Hematopoietic multipotent progenitor cell treated with erythropoietin and hydrocortisone succinate and interleukin-3 and kit ligand, for 15 days (in vitro differentiated cells): ENCODE measurements around the gene MESP1.

ENCODE experiments used
- DNase-seq: peaks from one replicate; pipeline ENCODE4 v3.0.0-alpha.2; 2015; ENCODE audit warnings: low spot score

Gene MESP1

DNA sequence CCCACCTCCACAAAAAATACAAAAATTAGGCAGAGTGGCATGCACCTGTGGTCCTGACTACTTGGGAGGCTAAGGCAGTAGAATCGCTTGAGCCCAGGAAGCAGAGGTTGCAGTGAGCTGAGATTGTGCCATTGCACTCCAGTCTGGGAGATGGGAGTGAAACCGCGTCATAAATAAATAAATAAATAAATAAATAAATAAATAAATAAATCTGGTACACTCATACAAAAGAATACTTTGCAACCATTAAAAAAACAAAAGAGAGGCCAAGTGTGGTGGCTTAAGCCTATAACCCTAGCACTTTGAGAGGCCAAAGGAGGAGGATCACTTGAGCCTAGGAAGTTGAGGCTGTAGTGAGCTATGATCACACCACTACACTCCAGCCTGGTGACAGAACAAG is 28.0 kb downstream of the MESP1 start:
- DNase-seq = no peak

GRCh38 chr15:89714775-89715174 is 36.3 kb downstream of the MESP1 start:
- DNase-seq = no peak

GRCh38 chr15:89707577-89707976 is 43.5 kb downstream of the MESP1 start:
- no peak for DNase-seq

DNA sequence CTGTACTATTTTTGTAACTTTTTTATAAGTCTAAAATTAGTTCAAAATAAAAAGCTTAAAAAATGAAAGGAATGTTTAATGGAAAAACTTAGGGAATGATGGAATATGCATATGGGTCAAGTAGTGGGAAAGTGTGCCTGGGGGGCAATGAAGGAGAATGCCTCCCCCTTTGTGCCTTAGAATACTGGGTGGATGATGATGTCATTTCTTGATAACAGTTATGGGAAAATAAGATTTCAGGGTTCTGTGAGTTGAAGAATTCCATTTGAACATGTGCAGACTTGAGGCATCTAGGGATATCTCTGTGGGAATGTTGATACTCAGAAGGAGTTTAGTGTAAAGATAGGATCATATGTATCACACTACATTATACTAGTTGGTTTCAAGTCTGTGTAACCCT is 46.6 kb downstream of the MESP1 start:
- DNase-seq = no peak
